Superior temporal gyrus (tissue), 1 donor: ENCODE data around the gene ZFYVE19.

ENCODE experiments used
- DNase-seq: peaks from one replicate; pipeline ENCODE4 v3.0.0-alpha.2; 2016; ENCODE audit errors: extremely low spot score

The ZFYVE19 gene

DNA sequence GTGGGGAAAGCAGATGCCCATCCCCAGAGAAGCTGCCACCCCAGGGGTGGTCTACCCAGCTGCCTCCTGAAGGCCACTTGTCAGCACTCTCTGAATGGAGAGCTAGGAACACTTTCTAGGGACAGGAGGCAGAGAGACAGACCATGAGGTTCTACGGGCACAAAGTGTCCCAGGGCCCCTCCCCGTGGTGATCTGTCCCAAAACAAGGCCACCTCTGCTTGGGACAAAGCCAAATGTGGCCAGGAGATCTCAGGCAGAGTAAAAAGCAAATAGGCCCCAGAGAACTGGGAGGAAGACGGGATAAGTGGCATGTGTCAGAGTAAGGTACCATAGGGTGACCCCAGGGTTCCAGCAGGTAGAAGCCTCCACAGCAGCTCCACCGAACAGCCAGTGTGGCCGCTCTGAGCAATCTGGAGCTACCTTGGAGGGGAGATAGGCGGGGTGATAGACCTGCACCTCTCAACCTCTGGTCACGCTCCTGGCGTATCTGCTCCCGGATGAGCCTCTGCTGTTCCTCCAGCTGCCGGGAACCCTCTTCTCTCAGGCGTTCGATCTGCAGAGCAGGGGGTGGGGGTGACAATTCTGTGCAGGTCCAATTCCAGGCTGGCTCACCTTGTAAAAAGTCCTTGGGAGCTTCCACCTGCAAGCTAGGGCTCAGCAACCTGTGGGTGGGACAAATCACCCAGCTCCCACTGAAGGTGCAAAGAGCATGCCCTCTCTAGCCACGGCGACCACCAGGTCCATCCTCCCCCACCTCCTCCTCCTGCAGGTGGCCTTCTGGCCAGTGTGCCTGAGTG is 31.0 kb upstream of the ZFYVE19 start:
- DNase-seq, result no peak

DNA sequence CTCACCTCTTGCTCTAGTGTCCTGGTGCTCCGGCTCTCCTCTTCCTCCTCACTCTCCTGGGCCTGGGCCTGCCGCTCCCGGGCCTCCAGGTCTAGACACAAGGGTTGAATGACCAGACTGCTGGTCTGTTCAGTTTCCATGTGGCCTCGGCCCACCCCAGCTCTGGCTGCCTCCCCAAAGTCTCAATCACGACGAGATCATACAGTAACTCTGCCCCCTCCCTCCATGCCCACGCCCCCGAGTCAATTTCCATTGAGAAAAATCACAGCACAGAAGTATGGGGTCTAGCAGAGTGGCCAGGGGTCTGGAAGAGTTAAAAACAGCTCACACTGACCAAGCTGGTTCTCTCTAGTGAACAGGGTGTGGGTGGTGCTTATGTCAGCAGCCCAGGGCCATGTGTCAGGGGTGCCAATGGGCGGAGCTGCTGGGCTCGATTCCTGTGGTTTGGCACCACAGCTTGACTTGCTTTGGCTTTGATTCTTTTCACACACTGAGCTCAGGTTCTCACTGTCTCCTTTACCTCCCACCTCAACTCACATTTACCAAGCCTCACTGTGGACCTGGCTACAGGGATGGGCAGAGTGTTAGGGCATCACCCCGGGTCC is 30.2 kb upstream of the ZFYVE19 start:
- DNase-seq, result no peak

DNA sequence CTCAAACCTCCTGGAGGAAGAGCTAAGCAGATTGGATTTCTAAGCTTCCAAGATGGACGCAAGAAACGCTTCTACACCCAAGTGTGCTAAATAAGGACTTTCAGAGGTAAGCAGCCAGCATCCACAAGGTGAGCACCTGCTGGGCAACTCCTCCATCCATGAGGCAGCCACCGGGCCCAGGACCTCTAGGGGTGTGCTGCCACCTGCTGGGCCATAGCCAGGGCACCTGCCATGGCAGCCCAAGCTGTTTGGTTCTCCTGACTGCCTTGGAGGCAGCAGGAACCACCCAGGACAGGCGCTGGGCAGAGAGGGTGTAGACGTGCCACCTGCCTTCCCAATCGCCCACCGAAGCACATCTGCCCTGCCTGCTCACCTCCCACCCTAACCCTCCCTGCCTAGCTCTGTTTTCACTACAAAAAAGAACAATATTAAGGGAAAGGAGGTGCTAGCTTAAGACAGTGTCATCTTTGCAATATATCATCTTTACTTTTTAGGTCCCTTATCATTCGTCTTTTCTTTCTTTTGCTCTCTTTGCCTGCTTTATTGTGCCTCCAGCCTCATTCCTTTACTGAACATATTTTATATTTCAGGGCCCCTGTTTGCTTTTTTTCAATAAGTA is 24.2 kb upstream of the ZFYVE19 start:
- no peak for DNase-seq

- DNase-seq, result no peak
Measured at GRCh38 chr15:40785164-40785563, 21.7 kb upstream of the ZFYVE19 start.

DNA sequence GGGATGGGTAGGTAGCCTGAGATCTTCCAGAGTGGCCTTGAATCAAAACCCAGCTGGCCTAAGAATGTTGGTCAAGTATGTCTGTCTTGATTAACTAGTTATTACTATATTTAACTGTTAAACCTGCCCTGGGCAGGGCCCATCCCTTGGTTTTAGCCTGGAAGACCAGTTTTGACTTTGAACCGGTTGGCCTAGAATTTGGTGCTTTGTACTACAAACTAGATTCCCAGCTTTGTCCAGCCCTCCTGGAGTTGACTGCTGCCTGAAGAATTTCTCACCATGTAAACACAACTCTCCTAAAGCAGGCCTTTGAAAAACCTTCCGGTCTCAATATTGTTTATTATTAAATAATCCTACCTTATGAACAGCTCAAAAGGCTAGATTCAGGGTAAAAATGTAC is 21.1 kb upstream of the ZFYVE19 start:
- DNase-seq, result no peak

DNA sequence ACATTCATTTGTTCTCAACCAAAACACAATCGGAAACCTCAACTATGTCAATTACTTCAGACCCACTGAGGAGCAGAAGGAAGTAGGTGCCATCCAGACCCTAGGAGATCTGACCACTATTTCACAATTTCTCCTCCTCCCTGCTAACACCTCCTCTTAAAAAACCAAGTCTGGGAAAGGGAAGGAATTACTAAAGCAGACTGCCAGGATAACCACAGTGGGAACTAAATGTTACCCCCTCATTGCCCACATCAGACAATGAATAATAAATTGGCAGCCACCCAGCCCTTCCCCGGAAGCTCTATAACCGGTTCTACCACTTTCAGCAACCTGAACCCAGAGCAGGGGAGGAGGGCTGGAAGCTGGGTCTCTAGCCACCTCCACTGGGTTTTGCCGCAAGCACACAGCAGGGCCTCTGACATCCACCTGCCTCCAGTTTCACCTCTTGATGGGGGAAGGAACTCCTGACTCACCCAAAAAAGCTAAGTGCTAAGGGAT is 19.5 kb upstream of the ZFYVE19 start:
- DNase-seq, result no peak

DNA sequence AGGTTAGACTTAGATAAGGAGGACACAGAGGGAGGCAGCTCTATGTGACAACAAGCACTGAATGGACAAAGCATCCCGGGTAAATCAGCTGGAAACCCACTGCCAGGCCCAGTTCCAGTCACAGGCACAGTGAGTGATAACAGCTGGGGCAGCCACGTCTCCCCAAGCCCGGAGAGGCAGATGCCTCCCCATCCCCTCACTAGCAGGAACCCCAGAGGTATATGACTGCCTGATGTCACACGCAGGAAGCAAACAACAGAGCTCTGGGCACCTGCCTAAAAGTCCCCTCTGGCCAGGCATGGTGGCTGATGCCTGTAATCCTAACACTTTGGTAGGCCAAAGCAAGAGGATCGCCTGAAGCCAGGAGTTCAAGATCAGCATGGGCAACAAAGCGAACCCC is 18.9 kb upstream of the ZFYVE19 start:
- DNase-seq, result no peak

GRCh38 chr15:40789119-40789518 is 17.8 kb upstream of the ZFYVE19 start:
- no peak for DNase-seq

DNA sequence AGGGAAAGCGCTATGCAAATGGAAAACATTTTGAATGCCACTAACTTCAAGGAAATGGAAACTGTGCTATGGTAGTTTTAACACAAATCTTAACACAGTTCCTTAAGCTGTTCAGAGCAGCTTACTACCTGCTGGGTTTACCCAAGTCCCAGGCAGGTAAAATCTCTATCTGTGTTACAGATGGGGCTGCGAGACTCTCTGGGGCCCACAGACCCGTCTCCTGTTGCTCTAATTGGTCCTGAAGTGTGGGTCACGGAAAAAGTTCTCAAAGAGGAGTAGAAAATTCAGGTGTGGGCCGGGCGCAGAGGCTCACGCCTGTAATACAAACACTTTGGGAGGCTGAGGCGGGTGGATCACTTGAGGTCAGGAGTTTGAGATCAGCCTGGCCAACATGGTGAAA is 16.9 kb upstream of the ZFYVE19 start:
- no peak for DNase-seq

- DNase-seq, result no peak
Measured at GRCh38 chr15:40790718-40791117, 16.2 kb upstream of the ZFYVE19 start.

GRCh38 chr15:40792394-40792793 is 14.5 kb upstream of the ZFYVE19 start:
- DNase-seq, result no peak

DNA sequence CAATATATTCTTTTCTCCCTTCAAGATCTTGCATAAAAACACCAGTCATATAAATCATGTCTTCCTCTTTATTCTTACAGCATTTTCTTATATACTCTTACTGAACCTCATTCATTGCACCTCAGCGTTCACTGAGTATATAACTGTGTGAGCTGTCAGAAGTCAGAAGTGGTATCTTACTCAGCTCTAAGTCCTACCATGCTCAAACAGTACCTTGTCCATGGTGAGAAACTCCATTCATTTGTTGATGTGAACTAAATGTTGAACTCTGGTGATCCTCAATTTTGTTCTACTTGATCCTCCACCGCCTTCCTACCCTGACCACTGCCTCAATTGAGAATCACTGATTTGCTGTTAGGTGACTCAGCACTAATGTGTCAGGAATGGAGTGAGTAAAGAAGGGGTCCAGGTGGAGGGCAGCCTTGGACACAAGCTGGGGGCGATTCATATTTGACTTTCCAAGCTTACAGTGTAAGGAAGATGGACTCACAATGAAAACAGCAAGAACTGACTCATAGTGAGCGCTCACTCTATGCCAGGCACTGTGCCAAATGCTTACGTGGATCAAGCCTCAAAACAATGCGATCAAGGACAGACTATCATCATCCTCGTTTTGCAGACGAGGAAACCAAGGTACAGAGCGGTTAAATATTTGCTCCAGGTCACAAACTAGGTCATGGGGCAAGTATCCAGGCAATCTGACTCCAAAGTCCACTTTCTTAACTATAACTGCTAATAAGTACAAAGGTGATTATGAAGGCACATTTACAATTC is 13.5 kb upstream of the ZFYVE19 start:
- DNase-seq, result peak; percentile 27

DNA sequence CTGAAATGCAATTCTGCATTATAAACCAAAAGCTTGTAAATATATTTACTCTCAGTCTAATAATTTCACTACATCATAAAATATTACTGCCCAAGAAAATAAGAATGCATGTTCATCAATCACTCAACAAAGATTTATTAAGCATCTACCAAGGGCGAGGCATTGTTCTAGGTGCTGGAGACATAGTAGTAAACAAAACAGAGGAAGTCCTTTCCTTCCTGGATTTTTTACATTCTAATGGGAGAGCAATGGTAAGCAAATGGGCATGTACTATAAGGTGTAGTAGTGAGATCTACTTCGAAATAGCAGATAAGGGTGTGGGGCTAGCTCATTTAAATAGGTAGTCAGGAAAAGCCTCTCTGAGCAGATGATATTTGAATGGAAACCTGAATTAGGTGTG is 10.8 kb upstream of the ZFYVE19 start:
- no peak for DNase-seq

DNA sequence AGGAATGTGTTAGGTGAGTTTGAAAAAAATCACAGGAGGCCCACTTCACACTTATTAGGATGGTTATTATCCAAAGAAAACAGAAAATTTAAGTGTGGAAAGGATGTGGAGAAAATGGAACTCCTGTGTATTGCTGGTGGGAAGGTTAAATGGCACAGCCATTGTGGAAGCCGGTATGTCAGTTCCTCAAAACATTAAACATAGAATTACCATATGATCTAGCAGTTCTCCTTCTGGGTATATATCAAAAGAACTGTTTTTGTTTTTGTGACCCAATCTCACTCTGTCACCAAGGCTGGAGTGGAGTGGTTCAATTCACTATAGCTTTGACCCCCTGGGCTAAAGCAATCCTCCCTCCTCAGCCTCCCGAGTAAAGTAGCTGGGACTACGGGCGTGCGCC is 10.4 kb upstream of the ZFYVE19 start:
- DNase-seq, result no peak

GRCh38 chr15:40799523-40799922 is 7.4 kb upstream of the ZFYVE19 start:
- DNase-seq, result no peak

- DNase-seq, result no peak
Measured at GRCh38 chr15:40803076-40803475, 3.8 kb upstream of the ZFYVE19 start.

DNA sequence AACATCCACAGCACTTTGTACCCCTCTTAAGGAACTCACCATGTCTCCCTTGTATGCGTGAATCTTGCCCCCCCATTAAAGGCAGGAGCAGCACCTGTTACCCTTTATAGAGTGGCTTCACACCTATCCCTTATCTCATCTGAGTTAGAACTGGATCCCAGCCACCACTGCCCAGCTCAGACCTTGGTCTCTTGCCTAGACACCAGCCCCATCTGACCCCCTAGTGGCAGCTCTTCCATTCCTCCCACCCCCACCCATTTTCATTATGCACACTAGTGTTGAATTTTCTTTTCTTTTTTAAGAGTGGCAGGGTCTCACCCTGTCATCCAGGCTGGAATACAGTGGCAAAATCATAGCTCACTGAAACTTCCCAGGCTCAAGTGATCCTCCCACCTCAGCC is 3.2 kb upstream of the ZFYVE19 start:
- DNase-seq, result no peak

GRCh38 chr15:40806672-40807027 is 239 bp upstream of the ZFYVE19 start:
- no peak for DNase-seq

GRCh38 chr15:40807888-40808461 is 1.1 kb downstream of the ZFYVE19 start:
- DNase-seq, result no peak

DNA sequence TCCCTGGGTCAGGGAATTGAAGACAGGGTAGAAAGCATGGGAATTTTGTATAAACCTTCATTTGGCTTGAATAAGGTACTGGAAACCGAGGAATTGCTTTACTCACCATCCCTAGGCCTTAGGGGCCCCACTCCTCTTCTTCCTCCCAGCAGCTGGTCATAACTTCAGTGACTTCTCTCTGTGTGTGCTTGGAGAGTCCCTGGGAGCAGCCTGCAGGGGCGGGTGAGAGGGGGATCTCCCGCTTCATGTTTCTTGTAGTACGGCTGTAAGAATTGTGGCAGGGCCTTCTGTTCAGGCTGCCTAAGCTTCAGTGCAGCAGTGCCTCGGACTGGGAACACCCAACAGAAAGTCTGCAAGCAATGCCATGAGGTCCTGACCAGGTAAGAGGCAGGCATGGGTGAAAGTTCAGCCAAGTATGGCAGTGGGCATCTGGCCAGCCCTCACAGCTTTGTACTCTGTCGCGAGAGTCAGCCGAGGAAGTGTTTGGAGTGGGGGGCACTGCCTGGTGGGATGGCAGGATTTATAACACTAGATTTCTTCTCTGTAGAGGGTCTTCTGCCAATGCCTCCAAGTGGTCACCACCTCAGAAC is 2.1 kb downstream of the ZFYVE19 start:
- DNase-seq, result no peak

- DNase-seq, result no peak
Measured at GRCh38 chr15:40812721-40813425, 6.0 kb downstream of the ZFYVE19 start.
